Testis (tissue), 3 donors: ENCODE measurements around the gene IGSF9. TPM values are rescaled to one million over a fixed set of nuclear protein-coding genes. Genes with fewer than 3 reads are reported as not detected.

Experiments
- DNase-seq: peaks from one replicate; pipeline ENCODE4 v3.0.0-alpha.2; 2019
- H3K27ac ChIP-seq, 2 donors: fragments of 200-600 bp; sonication (generic); one replicate each; pipeline ENCODE4 v1.5.1; 2019
- H3K27me3 ChIP-seq: fragments of 200-600 bp; sonication (generic); one replicate; pipeline ENCODE4 v1.5.1; 2019
- H3K36me3 ChIP-seq: fragments of 200-600 bp; sonication (generic); one replicate; pipeline ENCODE4 v1.5.1; 2017; ENCODE audit warnings: low read depth; ENCODE audit errors: missing control alignments
- H3K4me1 ChIP-seq: fragments of 200-600 bp; sonication (generic); one replicate; pipeline ENCODE4 v1.5.1; 2019
- H3K4me3 ChIP-seq, 2 donors: fragments of 200-600 bp; sonication (generic); one replicate each; pipeline ENCODE4 v1.5.1; 2017 to 2019
- H3K9me3 ChIP-seq: fragments of 200-600 bp; sonication (generic); one replicate; pipeline ENCODE4 v1.5.1; 2017
- POLR2A ChIP-seq: fragments of 450-650 bp; IDR thresholded peaks from one replicate; pipeline ENCODE4 v1.6.1; 2017; ENCODE audit warnings: antibody characterized with exemption, mild to moderate bottlenecking, moderate library complexity
- WGBS, 2 donors: methylation state at CpG; one replicate each; pipeline ENCODE4 v1.1.5; 2018; 5-methylcytosine and 5-hydroxymethylcytosine counted together
- intact Hi-C: fragments of 100-400 bp; cut with DNase I; formaldehyde crosslinking; loops from one replicate; pipeline ENCODE4 v1.15.1; 2023; ENCODE audit warnings: low total_unique reads
- polyA plus RNA-seq: library from polyadenylated mRNA; stranded (reverse); fragments of 350-450 nt; fragmentation: Illumina TruSeq; extraction: RNeasy Lipid Tissue Mini Kit (QIAGEN cat#74804); gene quantifications from one replicate; pipeline ENCODE4 v1.2.3, GENCODE V29; 2014; ENCODE audit warnings: low read depth, low replicate concordance; ENCODE audit not compliant: insufficient read depth
- total RNA-seq, 2 donors: library from RNA; depleted of rRNA; stranded (reverse); fragments of >200 nt; gene quantifications; one replicate each; pipeline ENCODE4 v1.2.3, GENCODE V29; 2016
- TF ChIP-seq, protein P1 (sequence below), 3 experiments: fragments of 450-650 bp in 2 of 3; fragments of 200-600 bp in 1 of 3; sonication (generic) in 1 of 3; IDR thresholded peaks; one replicate each; pipeline ENCODE4 v1.5.1; 2016 to 2019; ENCODE audit warnings: antibody characterized with exemption in 3 of 3, mild to moderate bottlenecking in 2 of 3, moderate library complexity in 1 of 3

Gene IGSF9
- total and polyA plus RNA-seq, 3 donors from 2014 or later, result 4.8 to 10.2 (median 7.9) TPM

DNA sequence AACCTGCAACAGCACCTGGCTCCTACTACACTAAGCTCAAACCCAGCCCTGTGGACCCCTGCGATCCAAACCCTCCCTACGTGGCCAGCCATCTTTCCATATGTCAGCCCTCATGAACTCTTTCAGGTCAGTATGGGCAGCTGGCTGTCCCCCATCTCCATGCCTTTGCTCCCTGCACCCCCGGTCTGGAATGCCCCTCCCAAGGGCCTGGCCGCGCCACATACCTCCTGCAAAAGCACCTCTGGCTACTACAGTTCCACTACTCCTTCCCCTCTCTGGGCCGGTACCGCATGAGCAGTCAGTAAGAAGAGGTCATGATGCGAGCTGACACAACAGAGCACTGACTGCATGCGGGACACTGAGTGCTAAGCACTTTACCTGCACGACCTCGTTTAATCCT is 10.1 kb downstream of the IGSF9 start:
- no peak for TF ChIP-seq POLR2A
- TF ChIP-seq, protein P1, sequence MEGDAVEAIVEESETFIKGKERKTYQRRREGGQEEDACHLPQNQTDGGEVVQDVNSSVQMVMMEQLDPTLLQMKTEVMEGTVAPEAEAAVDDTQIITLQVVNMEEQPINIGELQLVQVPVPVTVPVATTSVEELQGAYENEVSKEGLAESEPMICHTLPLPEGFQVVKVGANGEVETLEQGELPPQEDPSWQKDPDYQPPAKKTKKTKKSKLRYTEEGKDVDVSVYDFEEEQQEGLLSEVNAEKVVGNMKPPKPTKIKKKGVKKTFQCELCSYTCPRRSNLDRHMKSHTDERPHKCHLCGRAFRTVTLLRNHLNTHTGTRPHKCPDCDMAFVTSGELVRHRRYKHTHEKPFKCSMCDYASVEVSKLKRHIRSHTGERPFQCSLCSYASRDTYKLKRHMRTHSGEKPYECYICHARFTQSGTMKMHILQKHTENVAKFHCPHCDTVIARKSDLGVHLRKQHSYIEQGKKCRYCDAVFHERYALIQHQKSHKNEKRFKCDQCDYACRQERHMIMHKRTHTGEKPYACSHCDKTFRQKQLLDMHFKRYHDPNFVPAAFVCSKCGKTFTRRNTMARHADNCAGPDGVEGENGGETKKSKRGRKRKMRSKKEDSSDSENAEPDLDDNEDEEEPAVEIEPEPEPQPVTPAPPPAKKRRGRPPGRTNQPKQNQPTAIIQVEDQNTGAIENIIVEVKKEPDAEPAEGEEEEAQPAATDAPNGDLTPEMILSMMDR (IDR thresholded peaks at IDR 0.05), result no peak
- intact Hi-C loops, result no loop called here
- Histone ChIP-seq H3K27ac (no peak overlapping the region), H3K9me3 (no peaks in the 10 kb centered on the region), H3K36me3 (no peaks in the 10 kb centered on the region), H3K4me1 (peaks cover 3% of the 10 kb centered on the region), H3K27me3 (no peaks in the 10 kb centered on the region), H3K4me3 (no peak overlapping the region)
- DNase-seq, result no peak
- WGBS, 2 donors, result 93% methylated on average over 11 of the region's 11 CpGs

DNA sequence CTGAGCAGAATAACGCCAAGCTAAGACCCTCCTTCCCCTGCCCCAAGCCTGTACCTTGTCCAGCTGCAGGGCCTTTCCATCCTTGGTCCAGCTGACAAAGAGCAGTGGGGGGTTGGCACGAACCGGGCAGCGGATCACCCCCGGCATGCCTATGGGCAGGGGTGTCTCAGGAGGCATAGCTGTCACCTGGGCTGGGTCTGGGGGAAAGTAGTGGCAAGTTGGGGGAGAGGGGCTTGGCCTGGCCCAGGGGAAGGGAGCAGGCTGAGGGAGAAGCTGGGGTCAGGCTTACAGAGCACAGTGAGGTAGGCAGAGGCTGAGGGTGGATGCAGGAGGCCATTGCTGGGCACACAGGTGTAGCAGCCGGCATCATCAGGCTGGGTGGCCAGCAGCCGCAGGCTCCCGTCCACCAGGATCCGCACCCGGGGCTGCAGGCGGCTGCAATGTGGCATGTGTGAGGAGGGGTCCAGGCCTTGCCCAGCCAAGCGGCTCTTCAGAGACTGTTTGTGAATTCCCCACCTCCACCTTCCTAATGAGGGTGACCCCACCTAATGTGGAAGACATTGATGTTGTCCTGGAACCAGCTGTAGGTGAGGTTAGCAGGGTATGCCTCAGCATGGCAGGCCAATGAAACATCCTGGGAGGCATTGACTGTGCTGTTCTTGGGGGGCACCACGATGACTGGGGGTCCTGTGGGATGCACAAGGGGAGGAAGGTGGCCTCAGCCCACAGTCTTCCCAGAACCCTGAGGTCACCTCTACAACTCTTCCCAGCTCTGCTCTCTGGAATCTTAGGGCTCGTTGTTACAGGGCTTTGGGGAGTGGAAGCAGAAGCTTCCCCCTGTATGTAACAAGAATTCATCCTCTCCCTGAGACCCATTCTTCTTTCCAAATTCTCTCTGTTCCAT is 11.0 kb downstream of the IGSF9 start:
- TF ChIP-seq, protein P1 (IDR thresholded peaks at IDR 0.05), result no peak
- TF ChIP-seq POLR2A, result no peak
- Histone ChIP-seq H3K9me3 (no peaks in the 10 kb centered on the region), H3K4me1 (peaks cover 3% of the 10 kb centered on the region), H3K4me3 (no peak overlapping the region), H3K27ac (no peak overlapping the region), H3K27me3 (no peaks in the 10 kb centered on the region), H3K36me3 (no peaks in the 10 kb centered on the region)
- no peak for DNase-seq
- WGBS, 2 donors, result 89 to 95% methylated on average over 8 to 14 of the region's 14 CpGs
- intact Hi-C loops, result no loop called here

DNA sequence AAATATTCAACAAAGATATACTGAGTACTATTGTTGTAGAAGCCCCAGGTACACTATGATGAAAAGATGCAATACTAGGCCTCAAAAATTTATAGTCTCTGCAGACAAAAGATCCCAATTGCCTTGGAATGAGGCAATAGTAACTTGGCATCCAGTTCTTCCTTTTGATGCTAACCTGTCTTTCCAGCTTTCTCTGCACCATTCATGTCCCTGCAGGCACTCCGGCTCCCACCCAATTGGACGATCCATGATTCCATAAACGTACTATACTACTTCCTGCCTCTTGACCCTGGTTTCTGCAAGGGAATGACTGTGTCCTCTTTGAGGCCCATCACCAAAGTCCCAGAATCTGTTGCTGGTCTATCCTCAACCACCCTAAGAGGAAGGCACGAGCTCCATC is 12.1 kb downstream of the IGSF9 start:
- intact Hi-C loops, result no loop called here
- Histone ChIP-seq H3K4me3 (no peak overlapping the region), H3K36me3 (no peaks in the 10 kb centered on the region), H3K27ac (no peak overlapping the region), H3K27me3 (no peaks in the 10 kb centered on the region), H3K9me3 (no peaks in the 10 kb centered on the region), H3K4me1 (peaks cover 3% of the 10 kb centered on the region)
- WGBS, 2 donors, result 81 to 86% methylated on average over 4 of the region's 4 CpGs
- DNase-seq, result no peak
- no peak for TF ChIP-seq POLR2A
- TF ChIP-seq, protein P1 (IDR thresholded peaks at IDR 0.05), result no peak

DNA sequence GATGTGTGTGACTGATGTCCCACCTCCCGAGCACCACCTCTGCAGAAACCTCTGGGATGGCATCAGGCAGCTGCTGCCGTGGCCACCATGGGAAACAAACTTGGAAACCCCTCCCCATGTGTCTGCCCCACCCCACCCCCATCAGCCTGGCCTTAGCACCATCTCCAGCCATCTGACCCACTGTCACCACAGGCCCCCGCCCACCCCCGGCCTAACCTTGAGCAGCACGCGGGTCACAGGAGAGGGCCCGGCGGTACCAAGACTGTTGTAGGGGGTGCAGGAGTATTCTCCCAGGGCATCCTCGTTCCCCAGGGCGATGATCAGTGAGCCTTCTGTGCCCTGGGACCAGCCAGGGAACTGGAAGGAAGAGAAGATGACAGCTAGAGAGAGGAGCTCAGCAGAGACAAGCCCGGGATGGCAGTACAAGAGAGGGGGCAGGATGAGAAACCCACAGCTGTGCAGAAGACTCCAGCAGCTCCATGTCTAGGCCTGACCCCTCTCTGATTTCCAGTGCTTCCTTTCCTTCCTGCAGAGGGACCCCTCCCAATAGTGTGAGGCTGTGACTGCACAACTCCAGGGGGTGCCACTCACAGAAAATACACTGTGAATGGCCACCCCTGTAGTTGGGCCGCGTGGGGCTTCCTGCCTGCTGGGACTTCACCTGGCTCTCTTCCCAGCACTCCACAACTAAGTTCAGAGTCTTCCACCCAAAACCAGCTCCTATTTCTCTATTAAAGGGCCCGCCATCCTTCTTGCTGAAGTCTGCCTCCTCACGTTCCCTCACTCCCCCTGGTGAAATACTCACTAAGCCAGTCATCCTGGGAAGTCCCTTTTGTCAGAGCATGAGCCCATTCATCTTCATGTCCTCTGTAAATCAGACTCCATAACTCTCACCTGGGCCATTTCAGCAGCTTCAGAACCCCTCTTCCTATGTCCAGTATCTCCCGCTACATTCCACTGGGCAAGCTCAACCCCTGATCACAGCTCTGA is 12.8 kb downstream of the IGSF9 start:
- 74 to 82% methylated on average over 8 to 16 of the region's 16 CpGs for WGBS, 2 donors
- intact Hi-C loops, result no loop called here

More for the DNA sequence above, 12.8 kb downstream of the IGSF9 start:
- H3K27me3 ChIP-seq, result no peaks in the 10 kb centered on the region
- no peaks in the 10 kb centered on the region for H3K36me3 ChIP-seq
- no peak overlapping the region for H3K4me3 ChIP-seq
- no peak for DNase-seq
- peaks cover 3% of the 10 kb centered on the region for H3K4me1 ChIP-seq
- no peak for TF ChIP-seq POLR2A
- TF ChIP-seq, protein P1 (IDR thresholded peaks at IDR 0.05), result no peak
- H3K9me3 ChIP-seq, result no peaks in the 10 kb centered on the region
- H3K27ac ChIP-seq, result no peak overlapping the region
